Measurements from ENCODE around the gene SLC15A4. TPM values are rescaled to one million over a fixed set of nuclear protein-coding genes. Genes with fewer than 3 reads are reported as not detected.

Gene SLC15A4
- total and polyA plus RNA-seq, 2 of the 13 experiments (the other 11 are each of a cell fraction or from before 2014, with no cell fraction given), result 17.3 to 22.7 TPM

GRCh38 chr12:128864516-128865186 is 40.9 kb upstream of the SLC15A4 start:
- no peak for DNase-seq (ENCODE audit: low spot score)
- Histone ChIP-seq H3K4me3 (replicated peaks in 1 of 3; ENCODE audit: insufficient read depth in 1 of 3, low read depth in 2 of 3, low read length in 3 of 3) (no peak overlapping the region), H3K36me3 (replicated peaks in 1 of 2; ENCODE audit: control insufficient read depth in 1 of 2, insufficient read depth in 2 of 2, low read length in 2 of 2) (no peaks in the 10 kb centered on the region), H3K79me2 (ENCODE audit: insufficient read depth, low read length) (no peaks in the 10 kb centered on the region), H2AFZ (ENCODE audit: low read length) (no peak overlapping the region), H3K4me2 (ENCODE audit: low read depth, low read length) (no peak overlapping the region; the same call in 1 of the 2 replicates), H3K9ac (ENCODE audit: insufficient read depth, low read depth, low read length) (no peak overlapping the region), H3K9me3 (ENCODE audit: low read length) (no peaks in the 10 kb centered on the region), H3K27me3 (ENCODE audit: control insufficient read depth in 1 of 2, insufficient read depth in 2 of 2, low read length in 2 of 2) (no peaks in the 10 kb centered on the region), H3K4me1 (ENCODE audit: insufficient read depth, low read length) (peaks cover 41% of the 10 kb centered on the region), H3K27ac (ENCODE audit: extremely low read length, insufficient read depth, low read length) (no peak overlapping the region), H4K20me1 (ENCODE audit: insufficient read depth, low read length) (no peaks in the 10 kb centered on the region)
- no peak for FAIRE-seq
- 59% methylated on average over 9 of the region's 9 CpGs for WGBS (ENCODE audit: low lambda C conversion rate)
- TF ChIP-seq ZNF597 (CRISPR knock-in tag; IDR thresholded peaks at IDR 0.05) (no peak), ZFP82 (CRISPR knock-in tag; IDR thresholded peaks at IDR 0.05; ENCODE audit: borderline replicate concordance) (no peak), HHEX (CRISPR knock-in tag; IDR thresholded peaks at IDR 0.05) (no peak), ZBTB10 (CRISPR knock-in tag; IDR thresholded peaks at IDR 0.05; ENCODE audit: borderline replicate concordance) (no peak), ZNF337 (CRISPR knock-in tag; IDR thresholded peaks at IDR 0.05; ENCODE audit: borderline replicate concordance, low read depth) (no peak), NONO (IDR thresholded peaks at IDR 0.05) (no peak), NONO (CRISPR knock-in tag; conservative IDR thresholded peaks at IDR 0.05) (no peak)
- ChIA-PET POLR2A (no interaction called here), CTCF (ENCODE audit: low intra/inter-chr PET ratio, low total read pairs) (no interaction called here)
- no TSS peak for BruUV-seq (replicated peaks)
- in situ Hi-C loops (cut with HindIII; ENCODE audit: extremely low pct_ligation_motif_present, low pct_unique_long_range_greater_than_20kb), result no loop called here
- intact Hi-C loops (cut with micrococcal nuclease; ENCODE audit: unreplicated experiment), result no loop called here
- ATAC-seq, result no peak
